SK-N-SH treated with all-trans-retinoic acid at 6 μM for 48 hours (cell line): ENCODE results near the gene TOX2.

Experiments
- ATAC-seq: fragments of 200-7000 bp; cut with Tn5 transposase; 3 replicates; pipeline ENCODE4 v1.9.1; 2020; ENCODE audit warnings: mild to moderate bottlenecking, moderate library complexity
- ARNTL ChIP-seq: fragments of 450-650 bp; formaldehyde crosslinking; IDR thresholded peaks from 2 replicates; pipeline ENCODE4 v1.5.0; 2020; ENCODE audit warnings: low read depth, mild to moderate bottlenecking, moderate library complexity, borderline replicate concordance
- CSDC2 ChIP-seq: fragments of 250-450 bp; sonication (Bioruptor Pico); IDR thresholded peaks from 2 replicates; pipeline ENCODE4 v1.5.0; 2020; ENCODE audit warnings: mild to moderate bottlenecking, moderate library complexity
- CSRNP3 ChIP-seq: fragments of 250-450 bp; sonication (Bioruptor Pico); IDR thresholded peaks from 2 replicates; pipeline ENCODE4 v1.5.1; 2021; ENCODE audit warnings: mild to moderate bottlenecking, moderate library complexity
- ESRRG ChIP-seq: fragments of 250-450 bp; sonication (Bioruptor Pico); IDR thresholded peaks from 2 replicates; pipeline ENCODE4 v1.6.1; 2021; ENCODE audit warnings: mild to moderate bottlenecking
- GLIS3 ChIP-seq: fragments of 250-450 bp; sonication (Bioruptor Pico); IDR thresholded peaks from 2 replicates; pipeline ENCODE4 v1.5.0; 2020; ENCODE audit warnings: mild to moderate bottlenecking, moderate library complexity
- ISL1 ChIP-seq: fragments of 250-450 bp; sonication (Bioruptor Pico); IDR thresholded peaks from 2 replicates; pipeline ENCODE4 v2.1.2; 2022; ENCODE audit warnings: mild to moderate bottlenecking, moderate library complexity
- OSR1 ChIP-seq: fragments of 250-450 bp; sonication (Bioruptor Pico); IDR thresholded peaks from 2 replicates; pipeline ENCODE4 v1.8.0; 2022; ENCODE audit warnings: moderate library complexity, mild to moderate bottlenecking, inconsistent platforms
- PATZ1 ChIP-seq: fragments of 250-450 bp; sonication (Bioruptor Pico); IDR thresholded peaks from 2 replicates; pipeline ENCODE4 v1.8.0; 2020; ENCODE audit warnings: mild to moderate bottlenecking, moderate library complexity, borderline replicate concordance
- PPARA ChIP-seq: fragments of 250-450 bp; sonication (Bioruptor Pico); IDR thresholded peaks from 2 replicates; pipeline ENCODE4 v1.5.0; 2020; ENCODE audit warnings: mild to moderate bottlenecking, borderline replicate concordance
- RARB ChIP-seq: fragments of 250-450 bp; sonication (Bioruptor Pico); IDR thresholded peaks from 2 replicates; pipeline ENCODE4 v1.8.0; 2021; ENCODE audit warnings: mild to moderate bottlenecking, moderate library complexity
- SNAI2 ChIP-seq: fragments of 250-450 bp; sonication (Bioruptor Pico); IDR thresholded peaks from 2 replicates; pipeline ENCODE4 v1.5.0; 2020; ENCODE audit warnings: mild to moderate bottlenecking, moderate library complexity
- TCF4 ChIP-seq: fragments of 250-450 bp; sonication (Bioruptor Pico); IDR thresholded peaks from 2 replicates; pipeline ENCODE4 v1.8.0; 2021; ENCODE audit warnings: mild to moderate bottlenecking, moderate library complexity, borderline replicate concordance
- TSHZ2 ChIP-seq: fragments of 250-450 bp; sonication (Bioruptor Pico); IDR thresholded peaks from 2 replicates; pipeline ENCODE4 v1.5.0; 2020; ENCODE audit warnings: mild to moderate bottlenecking, moderate library complexity
- ZC3H10 ChIP-seq: fragments of 250-450 bp; sonication (Bioruptor Pico); IDR thresholded peaks from 2 replicates; pipeline ENCODE4 v1.5.1; 2021; ENCODE audit warnings: mild to moderate bottlenecking, moderate library complexity
- ZFP3 ChIP-seq: fragments of 250-450 bp; sonication (Bioruptor Pico); IDR thresholded peaks from 2 replicates; pipeline ENCODE4 v1.5.0; 2020; ENCODE audit warnings: mild to moderate bottlenecking, moderate library complexity
- ZFP30 ChIP-seq: fragments of 450-650 bp; formaldehyde crosslinking; IDR thresholded peaks from 2 replicates; pipeline ENCODE4 v1.5.0; 2022; ENCODE audit warnings: mild to moderate bottlenecking, moderate library complexity
- ZNF565 ChIP-seq: fragments of 450-650 bp; formaldehyde crosslinking; conservative IDR thresholded peaks from 2 replicates; pipeline ENCODE4 v1.5.0; 2020; ENCODE audit warnings: low read depth, mild to moderate bottlenecking, moderate library complexity
- ZNF70 ChIP-seq: fragments of 450-650 bp; formaldehyde crosslinking; IDR thresholded peaks from 2 replicates; pipeline ENCODE4 v1.5.0; 2020; ENCODE audit warnings: mild to moderate bottlenecking, moderate library complexity
- ZNF8 ChIP-seq: fragments of 450-650 bp; formaldehyde crosslinking; IDR thresholded peaks from 2 replicates; pipeline ENCODE4 v1.5.0; 2020; ENCODE audit warnings: mild to moderate bottlenecking, moderate library complexity
- TF ChIP-seq, protein P1 (sequence below): fragments of 250-450 bp; sonication (Bioruptor Pico); IDR thresholded peaks from 2 replicates; pipeline ENCODE4 v1.8.0; 2021; ENCODE audit warnings: low read depth, mild to moderate bottlenecking, moderate library complexity, borderline replicate concordance

TOX2 gene

DNA sequence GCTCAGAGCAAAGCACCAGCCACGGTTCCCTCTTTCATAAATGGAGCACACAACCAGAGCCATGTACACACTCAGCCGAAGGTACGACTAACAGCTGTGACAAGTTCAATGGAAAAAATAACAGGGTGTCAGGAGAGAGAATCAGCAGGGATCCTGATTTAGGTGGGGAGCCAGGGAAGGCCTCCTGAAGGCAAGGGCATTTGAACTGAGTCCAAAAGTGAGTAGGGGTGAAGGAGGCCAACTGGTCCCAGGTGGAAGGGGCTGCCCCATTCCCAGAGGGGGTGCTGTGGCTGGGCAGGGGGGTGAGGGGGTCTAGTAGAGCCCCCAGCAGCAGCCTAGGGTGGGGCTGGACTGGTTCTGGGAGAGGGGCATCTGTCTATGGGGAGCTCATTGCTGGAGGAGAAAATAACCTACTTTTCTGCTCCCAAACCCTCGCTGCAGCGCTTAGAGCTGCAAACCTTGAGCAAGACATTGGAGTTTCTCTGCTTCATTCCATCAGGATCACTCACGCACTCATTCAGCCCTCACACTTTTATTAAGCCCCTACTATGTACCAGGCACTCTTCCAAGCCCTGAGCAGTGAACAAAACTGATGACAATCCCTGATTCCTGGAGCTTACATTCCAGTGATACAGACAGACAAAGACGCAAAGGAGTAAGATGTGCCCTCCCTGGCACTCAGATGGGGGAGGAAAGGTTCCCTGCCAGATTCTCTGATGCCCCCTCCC is 113.5 kb downstream of the TOX2 start:
- ATAC-seq: no peak

GRCh38 chr20:44028868-44029847 is 114.5 kb downstream of the TOX2 start:
- no peak for ATAC-seq
- no peak for TF ChIP-seq TSHZ2 (CRISPR knock-in tag)
- TF ChIP-seq ZFP3: no peak
- no peak for TF ChIP-seq ESRRG (CRISPR knock-in tag)
- TF ChIP-seq, protein P1, sequence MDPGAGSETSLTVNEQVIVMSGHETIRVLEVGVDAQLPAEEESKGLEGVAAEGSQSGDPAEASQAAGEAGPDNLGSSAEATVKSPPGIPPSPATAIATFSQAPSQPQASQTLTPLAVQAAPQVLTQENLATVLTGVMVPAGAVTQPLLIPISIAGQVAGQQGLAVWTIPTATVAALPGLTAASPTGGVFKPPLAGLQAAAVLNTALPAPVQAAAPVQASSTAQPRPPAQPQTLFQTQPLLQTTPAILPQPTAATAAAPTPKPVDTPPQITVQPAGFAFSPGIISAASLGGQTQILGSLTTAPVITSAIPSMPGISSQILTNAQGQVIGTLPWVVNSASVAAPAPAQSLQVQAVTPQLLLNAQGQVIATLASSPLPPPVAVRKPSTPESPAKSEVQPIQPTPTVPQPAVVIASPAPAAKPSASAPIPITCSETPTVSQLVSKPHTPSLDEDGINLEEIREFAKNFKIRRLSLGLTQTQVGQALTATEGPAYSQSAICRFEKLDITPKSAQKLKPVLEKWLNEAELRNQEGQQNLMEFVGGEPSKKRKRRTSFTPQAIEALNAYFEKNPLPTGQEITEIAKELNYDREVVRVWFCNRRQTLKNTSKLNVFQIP (CRISPR knock-in tag): no peak
- TF ChIP-seq PPARA: no peak
- TF ChIP-seq RARB (CRISPR knock-in tag): no peak
- TF ChIP-seq ZNF565 (CRISPR knock-in tag): no peak
- TF ChIP-seq GLIS3 (CRISPR knock-in tag): no peak

More for the DNA sequence above, 113.5 kb downstream of the TOX2 start:
- TF ChIP-seq PATZ1 (CRISPR knock-in tag) (no peak), ZFP30 (no peak), ZC3H10 (CRISPR knock-in tag) (no peak), OSR1 (CRISPR knock-in tag) (no peak), ZFP3 (no peak), GLIS3 (CRISPR knock-in tag) (no peak), ZNF8 (CRISPR knock-in tag) (no peak), ARNTL (CRISPR knock-in tag) (no peak), ZNF565 (CRISPR knock-in tag) (no peak), RARB (CRISPR knock-in tag) (no peak), TCF4 (CRISPR knock-in tag) (no peak), TSHZ2 (CRISPR knock-in tag) (no peak), ISL1 (CRISPR knock-in tag) (no peak), ZNF70 (CRISPR knock-in tag) (no peak), ESRRG (CRISPR knock-in tag) (no peak), SNAI2 (no peak), PPARA (no peak), CSDC2 (CRISPR knock-in tag) (no peak), CSRNP3 (CRISPR knock-in tag) (no peak)
- TF ChIP-seq, protein P1 (CRISPR knock-in tag): no peak
